Epithelial cell of proximal tubule (primary cell): ENCODE data around the gene TMEM150A. TPM values are rescaled to one million over a fixed set of nuclear protein-coding genes. Genes with fewer than 3 reads are reported as not detected.

Source experiments
- DNase-seq: peaks from one replicate; pipeline ENCODE4 v3.0.0-alpha.2; 2011; ENCODE audit warnings: low read depth
- H3K4me3 ChIP-seq: 2 replicates; pipeline ENCODE4 v1.5.1; 2011; ENCODE audit warnings: low read depth, mild to moderate bottlenecking, low read length
- total RNA-seq: library from RNA; depleted of rRNA; stranded (reverse); fragments of >200 nt; gene quantifications from 2 replicates; pipeline ENCODE4 v1.2.3, GENCODE V29; 2015
- TF ChIP-seq, protein P1 (sequence below): conservative IDR thresholded peaks from 2 replicates; pipeline ENCODE4 v1.5.1; 2012; ENCODE audit warnings: low read depth, mild to moderate bottlenecking, low read length

The TMEM150A gene
- total RNA-seq, 1 donor from 2014 or later, result 7.4 TPM

DNA sequence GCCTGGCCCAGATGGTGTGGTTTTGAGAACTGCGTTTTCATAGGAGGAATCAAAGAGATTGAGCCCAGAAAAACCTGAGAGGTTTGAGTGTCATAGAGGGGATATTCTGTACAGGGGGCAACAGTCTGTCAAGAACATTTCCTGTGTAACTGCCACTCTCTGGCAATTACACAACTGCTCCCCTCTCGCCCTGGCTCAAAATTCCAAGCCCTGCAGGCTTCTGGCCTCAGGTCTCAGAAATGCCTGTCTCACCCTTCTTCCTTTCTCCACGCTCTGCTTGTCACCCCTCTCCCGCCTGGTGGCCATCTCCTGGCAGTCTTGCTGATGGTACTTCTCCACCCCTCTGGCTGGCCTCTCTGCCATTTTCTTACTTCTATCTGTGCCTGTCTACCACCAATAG is 14.3 kb downstream of the TMEM150A start:
- TF ChIP-seq, protein P1, sequence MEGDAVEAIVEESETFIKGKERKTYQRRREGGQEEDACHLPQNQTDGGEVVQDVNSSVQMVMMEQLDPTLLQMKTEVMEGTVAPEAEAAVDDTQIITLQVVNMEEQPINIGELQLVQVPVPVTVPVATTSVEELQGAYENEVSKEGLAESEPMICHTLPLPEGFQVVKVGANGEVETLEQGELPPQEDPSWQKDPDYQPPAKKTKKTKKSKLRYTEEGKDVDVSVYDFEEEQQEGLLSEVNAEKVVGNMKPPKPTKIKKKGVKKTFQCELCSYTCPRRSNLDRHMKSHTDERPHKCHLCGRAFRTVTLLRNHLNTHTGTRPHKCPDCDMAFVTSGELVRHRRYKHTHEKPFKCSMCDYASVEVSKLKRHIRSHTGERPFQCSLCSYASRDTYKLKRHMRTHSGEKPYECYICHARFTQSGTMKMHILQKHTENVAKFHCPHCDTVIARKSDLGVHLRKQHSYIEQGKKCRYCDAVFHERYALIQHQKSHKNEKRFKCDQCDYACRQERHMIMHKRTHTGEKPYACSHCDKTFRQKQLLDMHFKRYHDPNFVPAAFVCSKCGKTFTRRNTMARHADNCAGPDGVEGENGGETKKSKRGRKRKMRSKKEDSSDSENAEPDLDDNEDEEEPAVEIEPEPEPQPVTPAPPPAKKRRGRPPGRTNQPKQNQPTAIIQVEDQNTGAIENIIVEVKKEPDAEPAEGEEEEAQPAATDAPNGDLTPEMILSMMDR, result no peak
- H3K4me3 ChIP-seq, result no peak overlapping the region
- no peak for DNase-seq

DNA sequence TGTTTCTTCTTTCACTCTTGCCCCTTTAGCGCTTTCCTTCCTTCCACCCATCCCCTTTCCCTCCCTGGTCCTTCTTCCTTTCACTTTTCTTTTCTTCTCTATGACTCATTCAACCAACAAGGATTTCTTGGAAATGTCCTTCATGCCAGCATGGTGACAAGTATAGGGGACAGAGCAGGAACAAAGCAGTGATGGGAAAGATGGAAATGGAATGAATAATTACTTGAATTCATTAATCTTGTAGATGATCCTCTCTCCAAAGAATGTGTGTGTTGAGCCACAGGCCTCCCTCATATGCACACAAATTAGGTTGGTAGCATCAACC is 16.8 kb downstream of the TMEM150A start:
- H3K4me3 ChIP-seq, result no peak overlapping the region
- TF ChIP-seq, protein P1, result no peak
- no peak for DNase-seq

DNA sequence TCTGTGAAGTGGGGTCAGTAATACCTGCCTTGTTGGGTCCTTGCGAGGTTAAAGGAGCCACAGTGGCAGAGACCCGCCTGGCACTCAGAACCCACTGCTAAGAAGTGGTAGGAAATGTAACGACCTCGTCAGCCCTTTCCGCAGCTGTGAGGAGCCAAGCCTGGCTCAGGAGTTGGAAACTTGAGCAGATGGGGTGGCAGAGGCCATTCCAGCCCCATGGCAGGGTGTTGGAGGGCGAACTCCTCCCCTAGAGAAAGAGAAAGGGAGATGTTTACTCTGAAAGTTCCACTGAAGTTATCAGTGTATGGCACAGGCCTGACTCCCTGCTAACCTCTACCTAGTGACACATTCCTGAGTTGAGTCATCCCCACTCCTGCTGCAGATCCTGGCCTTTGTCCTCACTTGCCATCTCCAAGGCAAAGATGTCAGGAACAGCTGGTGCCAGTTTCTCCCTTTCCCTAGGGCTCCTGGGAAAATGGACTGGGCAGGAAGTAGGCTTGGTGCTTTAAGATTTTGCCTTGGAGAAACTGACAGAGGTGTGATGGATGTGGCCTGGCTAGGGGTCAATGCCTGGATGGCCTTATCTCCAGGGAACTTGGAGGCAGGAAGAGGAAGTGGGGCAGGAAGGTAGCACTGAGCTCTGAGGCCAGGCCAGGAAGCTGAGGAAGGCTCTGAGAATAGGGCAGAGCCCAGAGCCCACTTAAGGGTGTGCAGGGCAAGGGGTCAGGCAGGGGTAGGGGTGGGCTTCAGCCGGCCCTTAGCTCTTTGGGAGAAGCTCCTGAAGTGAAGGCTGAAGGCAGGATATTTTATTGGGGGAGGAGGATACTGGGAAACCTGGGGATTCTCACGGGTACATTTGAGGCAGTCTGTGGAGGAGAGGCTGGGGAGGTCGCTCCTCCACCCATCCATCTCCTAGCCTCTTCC is 17.4 kb downstream of the TMEM150A start:
- TF ChIP-seq, protein P1, result no peak
- DNase-seq, result no peak
- H3K4me3 ChIP-seq, result peak overlapping the region; percentile 54

DNA sequence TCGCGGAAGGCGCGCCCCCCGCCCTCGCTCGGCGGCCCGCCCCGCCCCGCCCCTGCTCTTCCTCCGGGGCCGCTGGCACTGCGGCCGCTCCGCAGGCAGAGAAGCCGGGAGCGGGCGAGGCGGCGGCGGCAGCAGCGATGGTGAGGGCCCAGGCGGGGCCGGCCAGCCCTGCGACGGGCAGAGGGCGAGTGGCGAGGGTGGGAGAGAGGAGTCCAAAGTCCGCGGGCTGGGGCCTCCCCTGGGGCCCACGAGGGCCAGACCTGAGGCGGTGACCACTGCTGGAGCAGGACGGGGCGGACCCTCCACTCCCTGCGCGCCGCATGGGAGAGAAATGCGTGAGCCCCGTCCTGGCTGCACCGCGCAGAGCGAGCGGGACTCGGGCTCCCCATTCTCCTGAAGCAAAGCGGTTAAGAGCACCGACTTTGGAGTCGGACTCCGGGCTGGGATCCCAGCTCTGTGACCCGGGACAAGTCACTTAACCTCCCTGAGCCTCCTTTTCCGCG is 18.1 kb downstream of the TMEM150A start, which contains the start of gene VAMP5:
TSS of gene VAMP5 (plus strand) at position 78 of the 503 bp plus-strand sequence. CDS start at position 138, 60 bp downstream.
- peak within 1 kb of the TSS; percentile 54 for H3K4me3 ChIP-seq
- no peak for DNase-seq
- TF ChIP-seq, protein P1, result no peak

DNA sequence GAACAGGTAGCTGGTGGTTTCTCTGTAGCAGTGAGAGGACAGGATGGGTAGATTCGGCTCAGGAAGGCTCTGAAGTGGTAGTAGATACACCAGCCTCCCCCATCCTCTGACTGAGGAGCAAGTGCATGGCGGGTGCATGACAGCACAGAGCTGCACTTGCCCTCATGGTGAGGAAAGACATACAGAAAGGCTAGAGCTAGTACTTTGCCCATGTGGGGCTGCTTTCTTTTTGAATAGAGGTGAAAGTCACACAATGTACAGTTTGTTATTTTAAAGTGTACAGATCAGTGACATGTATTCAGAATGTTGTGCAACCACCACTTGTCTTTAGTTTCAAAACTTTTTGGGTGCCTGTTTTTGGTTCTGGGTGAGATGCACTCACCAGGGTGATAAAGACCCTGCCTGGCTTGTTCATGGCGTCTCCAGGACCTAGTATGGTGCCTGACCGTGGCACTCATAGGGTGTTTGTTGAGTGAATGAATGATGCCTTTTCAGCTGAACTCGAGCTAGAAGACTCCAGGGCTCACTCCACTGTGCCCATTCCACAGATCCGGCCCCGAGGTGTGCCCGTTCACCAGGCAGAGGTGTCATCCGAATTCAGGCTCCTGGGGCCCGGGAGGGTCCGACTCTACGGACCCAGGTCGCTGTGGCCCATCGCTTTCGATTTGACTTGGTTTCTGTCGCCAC is 18.7 kb downstream of the TMEM150A start:
- peak overlapping the region; percentile 54 for H3K4me3 ChIP-seq
- no peak for DNase-seq
- TF ChIP-seq, protein P1, result no peak

DNA sequence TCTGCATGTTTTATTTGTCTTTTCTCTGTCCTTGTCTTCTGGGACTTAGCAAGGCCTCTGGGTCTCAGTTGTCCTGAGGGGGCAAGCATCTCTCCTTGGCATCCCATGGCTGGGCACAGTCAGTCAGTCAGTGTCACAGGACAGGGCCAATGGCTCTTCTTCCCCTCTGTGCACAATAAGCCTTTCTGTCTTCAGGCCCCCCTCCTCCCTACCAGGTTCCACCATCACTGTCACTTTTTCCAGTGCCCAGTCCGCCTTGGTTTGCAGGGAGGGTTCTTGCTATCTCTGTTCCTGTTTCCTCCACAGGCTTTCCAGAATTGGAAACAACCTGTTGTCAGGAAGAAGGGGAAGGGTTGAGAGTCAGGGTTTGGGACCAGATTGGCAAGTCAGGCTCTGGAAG is 20.0 kb downstream of the TMEM150A start:
- no peak overlapping the region for H3K4me3 ChIP-seq
- TF ChIP-seq, protein P1, result no peak
- no peak for DNase-seq
